ENCODE measurements around the gene ICA1. TPM values are rescaled to one million over a fixed set of nuclear protein-coding genes. Genes with fewer than 3 reads are reported as not detected.
A peak's percentile ranks its signal among the peaks of the same experiment; 100 is the strongest.

The ICA1 gene
- total RNA-seq, 1 donor from 2014 or later, result 25.5 TPM

- intact Hi-C loops (cut with DNase I), result no loop called here
- H3K27me3 ChIP-seq, result no peaks in the 10 kb centered on the region
- no peak overlapping the region for H3K4me3 ChIP-seq
- H3K36me3 ChIP-seq, result no peaks in the 10 kb centered on the region
- H3K4me1 ChIP-seq, result peaks cover 7% of the 10 kb centered on the region
- no peak for DNase-seq (ENCODE audit: extremely low spot score in 2 of 2)
- no peak for TF ChIP-seq POLR2A (IDR thresholded peaks at IDR 0.05)
- TF ChIP-seq CTCF (IDR thresholded peaks at IDR 0.05), result no peak
- TF ChIP-seq POLR2AphosphoS5 (IDR thresholded peaks at IDR 0.05; ENCODE audit: insufficient read depth in 1 of 2, low read depth in 1 of 2), result no peak
- H3K9me3 ChIP-seq, result no peaks in the 10 kb centered on the region
- H3K27ac ChIP-seq, result no peak overlapping the region
Measured at GRCh38 chr7:8206956-8207355, 55.0 kb downstream of the ICA1 start.

GRCh38 chr7:8205537-8205936 is 56.4 kb downstream of the ICA1 start:
- no peaks in the 10 kb centered on the region for H3K36me3 ChIP-seq
- no peaks in the 10 kb centered on the region for H3K27me3 ChIP-seq
- no peak for DNase-seq (ENCODE audit: extremely low spot score in 2 of 2)
- TF ChIP-seq POLR2A (IDR thresholded peaks at IDR 0.05), result no peak
- no peak for TF ChIP-seq CTCF (IDR thresholded peaks at IDR 0.05)
- TF ChIP-seq POLR2AphosphoS5 (IDR thresholded peaks at IDR 0.05; ENCODE audit: insufficient read depth in 1 of 2, low read depth in 1 of 2), result no peak
- intact Hi-C loops (cut with DNase I), result no loop called here
- H3K4me1 ChIP-seq, result peaks cover 15% of the 10 kb centered on the region
- H3K9me3 ChIP-seq, result no peaks in the 10 kb centered on the region
- H3K4me3 ChIP-seq, result no peak overlapping the region
- peak overlapping the region; percentile 52 for H3K27ac ChIP-seq

DNA sequence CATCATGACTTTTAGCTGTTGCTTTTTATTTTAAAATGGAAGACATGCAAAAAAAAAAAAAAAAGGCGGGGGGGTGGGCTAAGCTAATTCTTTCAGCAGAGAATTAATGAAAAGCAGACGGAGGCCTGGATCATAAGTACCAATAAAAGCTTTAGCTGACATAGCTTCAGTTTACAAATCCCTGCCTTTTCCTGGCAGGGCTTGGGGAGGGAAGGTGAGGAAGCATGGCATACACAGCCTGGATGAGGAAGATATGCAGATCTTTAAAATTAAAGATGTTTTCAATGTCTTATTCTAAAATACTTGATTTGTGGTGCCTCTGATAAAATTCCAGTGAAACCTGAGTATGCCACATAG is 57.0 kb downstream of the ICA1 start:
- Histone ChIP-seq H3K4me1 (peaks cover 15% of the 10 kb centered on the region), H3K4me3 (no peak overlapping the region), H3K36me3 (no peaks in the 10 kb centered on the region), H3K27ac (no peak overlapping the region), H3K27me3 (no peaks in the 10 kb centered on the region), H3K9me3 (no peaks in the 10 kb centered on the region)
- TF ChIP-seq POLR2A (IDR thresholded peaks at IDR 0.05), result no peak
- no peak for TF ChIP-seq POLR2AphosphoS5 (IDR thresholded peaks at IDR 0.05; ENCODE audit: insufficient read depth in 1 of 2, low read depth in 1 of 2)
- no peak for TF ChIP-seq CTCF (IDR thresholded peaks at IDR 0.05)
- DNase-seq (ENCODE audit: extremely low spot score in 2 of 2), result no peak
- intact Hi-C loops (cut with DNase I), result no loop called here

DNA sequence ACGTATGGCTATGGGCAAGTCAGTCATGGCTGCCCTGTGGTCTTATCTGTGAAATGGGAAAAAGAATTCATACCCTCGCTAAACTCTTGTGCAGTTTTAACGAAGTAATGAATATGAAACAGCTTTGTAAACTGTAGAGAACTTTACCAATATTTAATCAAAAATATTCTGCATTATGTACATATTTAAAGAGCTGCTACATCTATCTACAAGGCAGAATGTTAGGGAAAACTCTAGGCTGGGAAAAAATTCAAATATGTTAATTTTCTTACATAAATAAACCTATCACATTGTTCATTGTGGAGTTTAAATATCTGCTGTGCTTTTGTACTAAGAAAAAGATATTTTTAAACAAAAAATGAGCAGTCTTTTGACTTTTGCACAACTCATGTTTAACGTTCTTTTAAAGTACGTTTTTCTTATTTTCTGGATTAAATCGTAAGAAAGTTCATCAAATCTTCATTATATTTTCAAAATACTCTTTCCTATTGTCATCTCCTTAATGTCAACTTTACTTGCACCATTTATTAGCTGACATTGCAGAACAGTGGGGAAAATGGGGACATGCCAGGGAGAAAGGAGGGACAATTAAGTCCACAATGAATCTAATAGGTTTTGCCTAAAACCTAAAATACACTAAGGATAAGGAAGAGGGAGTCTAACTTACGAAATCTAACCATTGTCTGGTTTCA is 57.5 kb downstream of the ICA1 start:
- no peaks in the 10 kb centered on the region for H3K36me3 ChIP-seq
- no peak for TF ChIP-seq POLR2AphosphoS5 (IDR thresholded peaks at IDR 0.05; ENCODE audit: insufficient read depth in 1 of 2, low read depth in 1 of 2)
- TF ChIP-seq POLR2A (IDR thresholded peaks at IDR 0.05), result no peak
- no peak for TF ChIP-seq CTCF (IDR thresholded peaks at IDR 0.05)
- H3K27ac ChIP-seq, result no peak overlapping the region
- H3K4me3 ChIP-seq, result no peak overlapping the region
- no peaks in the 10 kb centered on the region for H3K27me3 ChIP-seq
- H3K9me3 ChIP-seq, result no peaks in the 10 kb centered on the region
- no peak for DNase-seq (ENCODE audit: extremely low spot score in 2 of 2)
- intact Hi-C loops (cut with DNase I), result no loop called here
- H3K4me1 ChIP-seq, result peaks cover 15% of the 10 kb centered on the region

DNA sequence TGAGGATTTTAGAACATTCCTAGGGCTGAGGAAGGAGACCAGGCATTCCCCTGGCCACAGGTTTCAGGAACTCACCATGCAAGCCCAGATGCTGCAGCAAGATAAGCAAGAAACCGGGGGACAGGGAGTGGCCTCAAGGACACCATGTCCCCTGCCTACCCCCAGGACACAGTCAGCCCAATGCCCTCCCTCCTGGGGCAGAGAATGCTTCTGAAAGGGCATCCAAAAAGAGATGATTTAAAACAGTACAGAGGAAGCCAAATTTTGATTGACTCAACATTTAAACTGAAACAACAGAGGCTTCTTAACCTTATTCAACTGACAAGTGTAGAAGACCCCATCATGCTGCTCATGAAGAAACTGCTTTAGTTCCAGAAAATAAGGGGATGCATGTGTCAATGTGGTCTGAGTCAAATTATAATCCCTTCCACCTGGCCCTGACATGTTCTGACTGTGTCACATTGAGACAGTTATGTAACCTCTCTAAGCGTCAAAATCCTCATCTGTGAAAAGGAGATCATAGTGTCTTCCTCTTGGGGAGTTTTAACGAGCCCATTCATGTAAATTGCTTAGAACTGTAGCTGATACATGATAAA is 60.0 kb downstream of the ICA1 start:
- Histone ChIP-seq H3K9me3 (no peaks in the 10 kb centered on the region), H3K4me3 (no peak overlapping the region), H3K27me3 (no peaks in the 10 kb centered on the region), H3K36me3 (no peaks in the 10 kb centered on the region), H3K27ac (no peak overlapping the region), H3K4me1 (peaks cover 15% of the 10 kb centered on the region)
- intact Hi-C loops (cut with DNase I), result no loop called here
- TF ChIP-seq CTCF (IDR thresholded peaks at IDR 0.05), result no peak
- no peak for TF ChIP-seq POLR2AphosphoS5 (IDR thresholded peaks at IDR 0.05; ENCODE audit: insufficient read depth in 1 of 2, low read depth in 1 of 2)
- no peak for TF ChIP-seq POLR2A (IDR thresholded peaks at IDR 0.05)
- DNase-seq (ENCODE audit: extremely low spot score in 2 of 2), result no peak
